K562 treated with DMSO at 1 percent for 12 hours (cell line): ENCODE results near the gene HSPBP1. TPM values are rescaled to one million over a fixed set of nuclear protein-coding genes. Genes with fewer than 3 reads are reported as not detected.

Experiments used
- total RNA-seq: library from RNA; unstranded; fragments of 300-600 nt; gene quantifications from 2 replicates; pipeline ENCODE4 v1.2.3, GENCODE V29; 2022; ENCODE audit not compliant: insufficient read depth

The HSPBP1 gene
- total RNA-seq, result 58.4 and 81.1 TPM in 2 replicates

GRCh38 chr19:55279770-55280643 is at the start of gene HSPBP1:
Gene HSPBP1, minus strand, starts transcription at chr19:55280110. Its CDS starts 502 bp downstream, at chr19:55279608.

GRCh38 chr19:55325172-55325571 is 45.3 kb upstream of the HSPBP1 start, which contains the start of gene TMEM150B:
Gene TMEM150B, minus strand, starts transcription at chr19:55325341. Its CDS starts 4,305 bp downstream, at chr19:55321036.

GRCh38 chr19:55283548-55284377 is 3.9 kb upstream of the HSPBP1 start, which contains the start of gene BRSK1:
Gene BRSK1, plus strand, starts transcription at chr19:55283997. Its CDS starts 446 bp downstream, at chr19:55284443.

GRCh38 chr19:55258828-55259539 is 20.9 kb downstream of the HSPBP1 start, which contains the start of gene PPP6R1:
Gene PPP6R1, minus strand, starts transcription at chr19:55259017. Its CDS starts 11,914 bp downstream, at chr19:55247103.

GRCh38 chr19:55228403-55229031 is 51.4 kb downstream of the HSPBP1 start, which contains the start of gene TMEM86B:
Gene TMEM86B, minus strand, starts transcription at chr19:55228763. Its CDS starts 22 bp downstream, at chr19:55228741.

Other genes with a start within 250 kb of the HSPBP1 start
- gene GP6, start 241.8 kb downstream of the HSPBP1 start, total RNA-seq, result 0.97 and 1.4 TPM in 2 replicates
- gene RDH13, start 217.0 kb downstream of the HSPBP1 start, total RNA-seq, result 20.5 and 29.5 TPM in 2 replicates
- gene EPS8L1, start 204.2 kb downstream of the HSPBP1 start, total RNA-seq, result 15.4 and 16.9 TPM in 2 replicates
- 85.5 and 96.1 TPM in 2 replicates for gene PPP1R12C, start 162.5 kb downstream of the HSPBP1 start, total RNA-seq
- gene TNNT1, start 130.9 kb downstream of the HSPBP1 start, total RNA-seq, result 273 and 285 TPM in 2 replicates
- gene TNNI3, start 122.4 kb downstream of the HSPBP1 start, total RNA-seq, result 40.1 and 85.1 TPM in 2 replicates
- gene DNAAF3, start 113.5 kb downstream of the HSPBP1 start, total RNA-seq, result 10.1 and 13.7 TPM in 2 replicates
- 1.7 and 2.5 TPM in 2 replicates for gene SYT5, start 99.8 kb downstream of the HSPBP1 start, total RNA-seq
- gene PTPRH, start 70.6 kb downstream of the HSPBP1 start, total RNA-seq, result 21.5 and 35.6 TPM in 2 replicates
- 11.5 and 15.2 TPM in 2 replicates for gene TMEM86B, start 51.3 kb downstream of the HSPBP1 start, total RNA-seq
- 46.2 and 90.6 TPM in 2 replicates for gene PPP6R1, start 21.1 kb downstream of the HSPBP1 start, total RNA-seq
- gene BRSK1, start 3.9 kb upstream of the HSPBP1 start, total RNA-seq, result 4.5 and 10.7 TPM in 2 replicates
- 2.9 and 5.4 TPM in 2 replicates for gene TMEM150B, start 45.2 kb upstream of the HSPBP1 start, total RNA-seq
- gene KMT5C, start 59.8 kb upstream of the HSPBP1 start, total RNA-seq, result 51.9 and 64.6 TPM in 2 replicates
- gene COX6B2, start 74.6 kb upstream of the HSPBP1 start, total RNA-seq, result 0.33 and 0.78 TPM in 2 replicates
- gene GARIN5B, start 83.2 kb upstream of the HSPBP1 start, total RNA-seq, result not detected in 2 replicates
- gene IL11, start 90.4 kb upstream of the HSPBP1 start, total RNA-seq, result not detected in 2 replicates
- not detected in 2 replicates for gene TMEM190, start 96.7 kb upstream of the HSPBP1 start, total RNA-seq
- gene TMEM238, start 104.2 kb upstream of the HSPBP1 start, total RNA-seq, result 13.7 and 15.5 TPM in 2 replicates
- gene RPL28, start 105.8 kb upstream of the HSPBP1 start, total RNA-seq, result 3,491 and 4,700 TPM in 2 replicates
- 348 and 598 TPM in 2 replicates for gene UBE2S, start 127.7 kb upstream of the HSPBP1 start, total RNA-seq
- gene SHISA7, start 163.2 kb upstream of the HSPBP1 start, total RNA-seq, result 0.17 TPM in 1 of 2 replicates, not detected in the other
- gene ISOC2, start 181.5 kb upstream of the HSPBP1 start, total RNA-seq, result 50.7 and 69.5 TPM in 2 replicates
- gene C19orf85, start 184.6 kb upstream of the HSPBP1 start, total RNA-seq, result not detected in 2 replicates
- gene ZNF628, start 196.5 kb upstream of the HSPBP1 start, total RNA-seq, result 6.1 and 15.4 TPM in 2 replicates
- 25.8 and 60.9 TPM in 2 replicates for gene NAT14, start 205.1 kb upstream of the HSPBP1 start, total RNA-seq
- gene SSC5D, start 208.3 kb upstream of the HSPBP1 start, total RNA-seq, result 0.16 and 0.73 TPM in 2 replicates